SKM-1 treated with dmso at 0.1 percent for 144 hours (cell line): Measurements from ENCODE around the gene KAT7.

ENCODE experiments used
- DNase-seq: peaks from one replicate; lab custom pipeline; 2025; ENCODE audit not compliant: unreplicated experiment; lab: John Stamatoyannopoulos, UW

The KAT7 gene

GRCh38 chr17:49760296-49760695 is 28.2 kb upstream of the KAT7 start:
- DNase-seq = no peak

- no peak for DNase-seq
These were observed 27.4 kb upstream of the KAT7 start for GRCh38 chr17:49760932-49761558.

GRCh38 chr17:49762151-49762941 is 26.1 kb upstream of the KAT7 start:
- DNase-seq = no peak

- DNase-seq = peak; percentile 99
These were observed 24.5 kb upstream of the KAT7 start, which contains the start of gene FAM117A for GRCh38 chr17:49763735-49764558. FAM117A (minus strand) TSS chr17:49764131; CDS start chr17:49764087, 44 bp downstream.

- DNase-seq = no peak
These were observed 23.8 kb upstream of the KAT7 start for GRCh38 chr17:49764559-49765180.

- no peak for DNase-seq
These were observed 21.5 kb upstream of the KAT7 start for GRCh38 chr17:49766918-49767530.

GRCh38 chr17:49775546-49776260 is 12.8 kb upstream of the KAT7 start:
- DNase-seq = no peak

- DNase-seq = no peak
These were observed 11.8 kb upstream of the KAT7 start for GRCh38 chr17:49776551-49777300.

GRCh38 chr17:49777563-49777962 is 10.9 kb upstream of the KAT7 start:
- no peak for DNase-seq

- no peak for DNase-seq
These were observed 9.2 kb upstream of the KAT7 start for GRCh38 chr17:49779156-49779738.

GRCh38 chr17:49779739-49780231 is 8.7 kb upstream of the KAT7 start:
- DNase-seq = peak; percentile 32

- no peak for DNase-seq
These were observed 5.3 kb upstream of the KAT7 start for GRCh38 chr17:49783071-49783715.

GRCh38 chr17:49783791-49784190 is 4.7 kb upstream of the KAT7 start:
- no peak for DNase-seq

- DNase-seq = no peak
These were observed 3.8 kb upstream of the KAT7 start for GRCh38 chr17:49784636-49785035.

GRCh38 chr17:49787884-49788477 is 500 bp upstream of the KAT7 start:
- DNase-seq = peak; percentile 20

- no peak for DNase-seq
These were observed 730 bp downstream of the KAT7 start for GRCh38 chr17:49789243-49789578.

- no peak for DNase-seq
These were observed 4.8 kb downstream of the KAT7 start for GRCh38 chr17:49793309-49793708.

- DNase-seq = no peak
These were observed 6.9 kb downstream of the KAT7 start for GRCh38 chr17:49795372-49795771.
